Neural progenitor cell (in vitro differentiated cells): Measurements from ENCODE around the gene PI4K2B.

ENCODE experiments used
- EZH2phosphoT487 ChIP-seq: fragments of 200-600 bp; sonication (generic); IDR thresholded peaks from 2 replicates; pipeline ENCODE4 v1.6.1; 2017; ENCODE audit warnings: antibody characterized with exemption
- TF ChIP-seq, protein P1 (sequence below): fragments of 200-600 bp; sonication (generic); IDR thresholded peaks from 2 replicates; pipeline ENCODE4 v1.5.1; 2017; ENCODE audit warnings: antibody characterized with exemption, mild to moderate bottlenecking

DNA sequence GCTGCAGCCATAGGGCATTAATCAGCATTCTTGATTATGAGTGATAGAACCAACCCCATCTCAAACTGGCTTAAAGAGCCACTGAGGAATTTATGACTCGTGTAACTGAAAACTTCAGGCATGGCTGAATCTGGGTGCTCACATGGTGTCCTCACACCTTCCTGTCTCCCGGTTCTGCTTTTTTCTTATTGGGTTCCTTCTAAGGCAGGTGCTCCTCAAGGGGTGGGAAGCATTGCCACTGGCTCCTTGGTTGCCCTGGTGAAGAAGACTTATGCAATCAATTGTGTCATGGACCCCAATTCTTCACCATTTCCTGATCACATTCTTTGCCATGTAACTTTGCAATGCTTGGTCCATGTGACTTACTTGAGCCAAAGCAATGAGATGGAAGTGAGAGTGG lies 74.5 kb downstream of the PI4K2B start:
- TF ChIP-seq, protein P1, sequence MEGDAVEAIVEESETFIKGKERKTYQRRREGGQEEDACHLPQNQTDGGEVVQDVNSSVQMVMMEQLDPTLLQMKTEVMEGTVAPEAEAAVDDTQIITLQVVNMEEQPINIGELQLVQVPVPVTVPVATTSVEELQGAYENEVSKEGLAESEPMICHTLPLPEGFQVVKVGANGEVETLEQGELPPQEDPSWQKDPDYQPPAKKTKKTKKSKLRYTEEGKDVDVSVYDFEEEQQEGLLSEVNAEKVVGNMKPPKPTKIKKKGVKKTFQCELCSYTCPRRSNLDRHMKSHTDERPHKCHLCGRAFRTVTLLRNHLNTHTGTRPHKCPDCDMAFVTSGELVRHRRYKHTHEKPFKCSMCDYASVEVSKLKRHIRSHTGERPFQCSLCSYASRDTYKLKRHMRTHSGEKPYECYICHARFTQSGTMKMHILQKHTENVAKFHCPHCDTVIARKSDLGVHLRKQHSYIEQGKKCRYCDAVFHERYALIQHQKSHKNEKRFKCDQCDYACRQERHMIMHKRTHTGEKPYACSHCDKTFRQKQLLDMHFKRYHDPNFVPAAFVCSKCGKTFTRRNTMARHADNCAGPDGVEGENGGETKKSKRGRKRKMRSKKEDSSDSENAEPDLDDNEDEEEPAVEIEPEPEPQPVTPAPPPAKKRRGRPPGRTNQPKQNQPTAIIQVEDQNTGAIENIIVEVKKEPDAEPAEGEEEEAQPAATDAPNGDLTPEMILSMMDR = no peak
- TF ChIP-seq EZH2phosphoT487 = no peak
